Naive thymus-derived CD8-positive, alpha-beta T cell (primary cell): ENCODE results near the gene CLIP1. TPM values are rescaled to one million over a fixed set of nuclear protein-coding genes. Genes with fewer than 3 reads are reported as not detected.

Experiments used
- ATAC-seq, 2 donors: fragments of 150-1000 bp; cut with Tn5 transposase in 1 of 2; sonication (Bioruptor Pico), chemical (Tn5 transposase) in 1 of 2; 1 replicate in 1 of 2; 2 replicates in 1 of 2; pipeline ENCODE4 v1.10.0; 2021; ENCODE audit warnings: mild to moderate bottlenecking in 2 of 2, moderate library complexity in 2 of 2
- POLR2A ChIA-PET: fragments of 350-600 bp; sonication (Branson Sonifier 250); formaldehyde crosslinking; loops from one replicate; lab custom pipeline; 2021; ENCODE audit warnings: antibody characterized with exemption; lab: Charles Lee
- DNase-seq, 10 donors: peaks; one replicate each; pipeline versions ENCODE4 v3.0.0 to v3.0.0-alpha.2; 2020 to 2022
- H3K27ac Mint-ChIP-seq, 10 donors: one replicate each; pipeline ENCODE4 v1.8.0; 2020 to 2022; ENCODE audit warnings: mild to moderate bottlenecking in 10 of 10, mixed read lengths in 10 of 10, moderate library complexity in 4 of 10, inconsistent platforms in 1 of 10
- H3K27me3 Mint-ChIP-seq, 5 donors: one replicate each; pipeline ENCODE4 v1.8.0; 2021 to 2022; ENCODE audit warnings: mixed read lengths in 5 of 5
- H3K36me3 Mint-ChIP-seq, 3 donors: one replicate each; pipeline ENCODE4 v1.8.0; 2020 to 2022; ENCODE audit warnings: mixed read lengths in 3 of 3, mild to moderate bottlenecking in 2 of 3, inconsistent platforms in 1 of 3
- H3K4me1 Mint-ChIP-seq, 4 donors: one replicate each; pipeline ENCODE4 v1.8.0; 2021 to 2022; ENCODE audit warnings: mixed read lengths in 4 of 4
- H3K4me3 Mint-ChIP-seq, 10 donors: one replicate each; pipeline ENCODE4 v1.8.0; 2020 to 2022; ENCODE audit warnings: mild to moderate bottlenecking in 10 of 10, mixed read lengths in 10 of 10, moderate library complexity in 6 of 10, inconsistent platforms in 1 of 10
- H3K9me3 Mint-ChIP-seq, 9 donors: one replicate each; pipeline ENCODE4 v1.8.0; 2020 to 2022; ENCODE audit warnings: mixed read lengths in 9 of 9, mild to moderate bottlenecking in 3 of 9, inconsistent platforms in 1 of 9, moderate library complexity in 1 of 9
- polyA plus RNA-seq, 3 donors: library from polyadenylated mRNA; unstranded; fragments of 300-500 nt; fragmentation: Illumina TruSeq; gene quantifications; one replicate each; pipeline ENCODE4 v1.2.3, GENCODE V29; 2021
- total RNA-seq, 8 experiments: library from RNA in 2 of 8; stranded (reverse) in 2 of 8; gene quantifications; one replicate each; pipeline ENCODE4 v1.2.3 and lab custom pipeline; 2021 to 2026

The CLIP1 gene
- total and polyA plus RNA-seq, 5 experiments from 2014 or later, result 6.3 to 48.7 (median 20.4) TPM

- H3K9me3 Mint-ChIP-seq, result peaks cover 0 to 1% (median 0%) of the 10 kb centered on the region in 9 donors
- no peak for ATAC-seq
- peak overlapping the region in 1 of 10 donors; percentile 80 for H3K27ac Mint-ChIP-seq
- H3K4me1 Mint-ChIP-seq, result peaks cover 2 to 21% (median 7%) of the 10 kb centered on the region in 4 donors
- H3K36me3 Mint-ChIP-seq, result peaks cover 0 to 69% (median 12%) of the 10 kb centered on the region in 3 donors
- POLR2A ChIA-PET, result no interaction called here
- no peak for DNase-seq
- no peak overlapping the region for H3K4me3 Mint-ChIP-seq
- no peaks in the 10 kb centered on the region for H3K27me3 Mint-ChIP-seq
Measured at GRCh38 chr12:122250047-122250446, 172.4 kb downstream of the CLIP1 start.

GRCh38 chr12:122245553-122245952, 176.9 kb downstream of the CLIP1 start:
- POLR2A ChIA-PET, result interaction anchor here (0.5 to 3.1 kb wide), 4 partner anchors 19 to 948 kb away, joined by 3 to 16 read pairs (median 4); partner anchors contain the start of gene DIABLO
- H3K4me3 Mint-ChIP-seq, result peak overlapping the region in 2 of 10 donors; percentile 28 to 46
- ATAC-seq, result no peak
- H3K36me3 Mint-ChIP-seq, result peaks cover 0 to 78% (median 5%) of the 10 kb centered on the region in 3 donors
- H3K27ac Mint-ChIP-seq, result peak overlapping the region in 7 of 10 donors; percentile 6 to 92 (median 53)
- DNase-seq, result no peak
- no peaks in the 10 kb centered on the region for H3K27me3 Mint-ChIP-seq
- peaks cover 0 to 1% (median 0%) of the 10 kb centered on the region in 9 donors for H3K9me3 Mint-ChIP-seq
- peaks cover 7 to 26% (median 17%) of the 10 kb centered on the region in 4 donors for H3K4me1 Mint-ChIP-seq

GRCh38 chr12:122244565-122245371, 177.7 kb downstream of the CLIP1 start:
- Mint-ChIP-seq H3K4me3 (peak overlapping the region; percentile 51 to 85 (median 69)), H3K27ac (peak overlapping the region; percentile 44 to 92 (median 72)), H3K9me3 (peaks cover 0 to 1% (median 0%) of the 10 kb centered on the region in 9 donors), H3K4me1 (peaks cover 7 to 26% (median 17%) of the 10 kb centered on the region in 4 donors), H3K27me3 (no peaks in the 10 kb centered on the region), H3K36me3 (peaks cover 0 to 78% (median 7%) of the 10 kb centered on the region in 3 donors)
- peak in 3 of 10 donors; percentile 23 to 37 (median 29) for DNase-seq
- POLR2A ChIA-PET, result interaction anchor here (0.5 to 3.1 kb wide), 3 partner anchors 18 to 186 kb away, joined by 4 to 16 read pairs (median 5); partner anchors contain the start of gene DIABLO
- peak; percentile 52 to 75 for ATAC-seq

GRCh38 chr12:122243965-122244364, 178.5 kb downstream of the CLIP1 start:
- DNase-seq (no peak), ATAC-seq (no peak)
- Mint-ChIP-seq H3K4me3 (peak overlapping the region in 9 of 10 donors; percentile 36 to 85 (median 69)), H3K27me3 (no peaks in the 10 kb centered on the region), H3K27ac (peak overlapping the region in 9 of 10 donors; percentile 40 to 92 (median 75)), H3K4me1 (peaks cover 7 to 26% (median 17%) of the 10 kb centered on the region in 4 donors), H3K9me3 (peaks cover 0 to 1% (median 0%) of the 10 kb centered on the region in 9 donors), H3K36me3 (peaks cover under 1 to 76% (median 7%) of the 10 kb centered on the region in 3 donors)
- POLR2A ChIA-PET, result interaction anchor here (3.1 kb wide), 1 partner anchor 17 kb away, joined by 16 read pairs; the partner anchor contains the start of gene DIABLO

- POLR2A ChIA-PET, result interaction anchor here (0.7 kb wide), 1 partner anchor 18 kb away, joined by 3 read pairs; no protein-coding TSS in a partner anchor
- ATAC-seq (no peak), DNase-seq (no peak)
- H3K4me1 Mint-ChIP-seq, result peaks cover 0 to 6% (median 3%) of the 10 kb centered on the region in 4 donors
- H3K9me3 Mint-ChIP-seq, result no peaks in the 10 kb centered on the region
- peaks cover 3 to 81% (median 20%) of the 10 kb centered on the region in 3 donors for H3K36me3 Mint-ChIP-seq
- H3K4me3 Mint-ChIP-seq, result no peak overlapping the region
- peak overlapping the region in 2 of 10 donors; percentile 49 to 68 for H3K27ac Mint-ChIP-seq
- H3K27me3 Mint-ChIP-seq, result no peaks in the 10 kb centered on the region
Measured at GRCh38 chr12:122238861-122239260, 183.6 kb downstream of the CLIP1 start.

- POLR2A ChIA-PET, result interaction anchor here (0.6 kb wide), 2 partner anchors 21 to 981 kb away, joined by 3 read pairs; no protein-coding TSS in a partner anchor
- Mint-ChIP-seq H3K4me1 (no peaks in the 10 kb centered on the region), H3K9me3 (no peaks in the 10 kb centered on the region), H3K27ac (no peak overlapping the region), H3K4me3 (no peak overlapping the region), H3K36me3 (peaks cover 3 to 87% (median 27%) of the 10 kb centered on the region in 3 donors), H3K27me3 (no peaks in the 10 kb centered on the region)
- DNase-seq (no peak), ATAC-seq (no peak)
Measured at GRCh38 chr12:122235741-122236140, 186.7 kb downstream of the CLIP1 start.

GRCh38 chr12:122232691-122233090, 189.8 kb downstream of the CLIP1 start:
- H3K9me3 Mint-ChIP-seq, result no peaks in the 10 kb centered on the region
- H3K27ac Mint-ChIP-seq, result no peak overlapping the region
- no peak overlapping the region for H3K4me3 Mint-ChIP-seq
- POLR2A ChIA-PET, result interaction anchor here (0.5 to 0.6 kb wide), 2 partner anchors 27 to 257 kb away, joined by 3 read pairs; no protein-coding TSS in a partner anchor
- no peak for ATAC-seq
- H3K4me1 Mint-ChIP-seq, result peaks cover 2 to 12% (median 7%) of the 10 kb centered on the region in 4 donors
- no peak for DNase-seq
- no peaks in the 10 kb centered on the region for H3K27me3 Mint-ChIP-seq
- peaks cover 0 to 67% (median 22%) of the 10 kb centered on the region in 3 donors for H3K36me3 Mint-ChIP-seq

GRCh38 chr12:122230798-122231197, 191.7 kb downstream of the CLIP1 start:
- H3K27me3 Mint-ChIP-seq, result no peaks in the 10 kb centered on the region
- H3K9me3 Mint-ChIP-seq, result no peaks in the 10 kb centered on the region
- no peak overlapping the region for H3K27ac Mint-ChIP-seq
- no peak overlapping the region for H3K4me3 Mint-ChIP-seq
- peaks cover 8 to 25% (median 20%) of the 10 kb centered on the region in 4 donors for H3K4me1 Mint-ChIP-seq
- DNase-seq (no peak), ATAC-seq (no peak)
- H3K36me3 Mint-ChIP-seq, result peaks cover 0 to 56% (median 17%) of the 10 kb centered on the region in 3 donors
- POLR2A ChIA-PET, result interaction anchor here (0.6 to 1.1 kb wide), 3 partner anchors 9 to 321 kb away, joined by 3 read pairs; no protein-coding TSS in a partner anchor

- peak overlapping the region in 6 of 10 donors; percentile 14 to 85 (median 43) for H3K27ac Mint-ChIP-seq
Measured at GRCh38 chr12:122228092-122228491, 194.4 kb downstream of the CLIP1 start.

GRCh38 chr12:122227341-122227740, 195.1 kb downstream of the CLIP1 start:
- no peaks in the 10 kb centered on the region for H3K27me3 Mint-ChIP-seq
- POLR2A ChIA-PET, result interaction anchor here (1.8 to 4.4 kb wide), 5 partner anchors 18 to 299 kb away, joined by 8 to 23 read pairs (median 16); partner anchors contain the start of genes B3GNT4, KNTC1, RSRC2 and VPS33A
- peaks cover 20 to 46% (median 36%) of the 10 kb centered on the region in 4 donors for H3K4me1 Mint-ChIP-seq
- peak overlapping the region in 8 of 10 donors; percentile 39 to 92 (median 74) for H3K27ac Mint-ChIP-seq
- no peaks in the 10 kb centered on the region for H3K9me3 Mint-ChIP-seq
- H3K36me3 Mint-ChIP-seq, result peaks cover 0 to 41% (median 3%) of the 10 kb centered on the region in 3 donors
- DNase-seq, result peak; percentile 25 to 82 (median 66)
- peak overlapping the region; percentile 72 to 92 (median 82) for H3K4me3 Mint-ChIP-seq
- ATAC-seq, result peak; percentile 5 to 14

More at GRCh38 chr12:122228092-122228491, 194.4 kb downstream of the CLIP1 start:
- Mint-ChIP-seq H3K4me1 (peaks cover 17 to 40% (median 36%) of the 10 kb centered on the region in 4 donors), H3K4me3 (peak overlapping the region; percentile 72 to 92 (median 82)), H3K9me3 (no peaks in the 10 kb centered on the region), H3K27me3 (no peaks in the 10 kb centered on the region), H3K36me3 (peaks cover 0 to 44% (median 8%) of the 10 kb centered on the region in 3 donors)
- ATAC-seq (no peak), DNase-seq (no peak)
- POLR2A ChIA-PET, result interaction anchor here (0.6 kb wide), 1 partner anchor 745 kb away, joined by 3 read pairs; no protein-coding TSS in a partner anchor

GRCh38 chr12:122226366-122227125, 195.9 kb downstream of the CLIP1 start:
- H3K27ac Mint-ChIP-seq, result peak overlapping the region in 4 of 10 donors; percentile 75 to 97 (median 92)
- H3K4me1 Mint-ChIP-seq, result peaks cover 22 to 51% (median 40%) of the 10 kb centered on the region in 4 donors
- H3K9me3 Mint-ChIP-seq, result no peaks in the 10 kb centered on the region
- peak overlapping the region; percentile 72 to 92 (median 84) for H3K4me3 Mint-ChIP-seq
- DNase-seq (no peak), ATAC-seq (peak in 1 of 2 donors; percentile 62)
- POLR2A ChIA-PET, result interaction anchor here (0.5 to 4.4 kb wide), 17 partner anchors 18 to 1486 kb away, joined by 3 to 23 read pairs (median 6); partner anchors contain the start of genes ATP6V0A2, B3GNT4, CCDC62 and KNTC1
- no peaks in the 10 kb centered on the region for H3K27me3 Mint-ChIP-seq
- H3K36me3 Mint-ChIP-seq, result peaks cover 0 to 41% (median 4%) of the 10 kb centered on the region in 3 donors
